Spinal cord (tissue), 10 donors: ENCODE data around the gene SYT7. TPM values are rescaled to one million over a fixed set of nuclear protein-coding genes. Genes with fewer than 3 reads are reported as not detected.

Experiments used
- DNase-seq, 6 donors: peaks; one replicate each; pipeline versions ENCODE4 v3.0.0 to v3.0.0-alpha.2; 2013 to 2015; ENCODE audit warnings: low spot score in 6 of 6, low read depth in 4 of 6
- H3K27ac ChIP-seq: one replicate; pipeline ENCODE4 v1.5.1; 2013; ENCODE audit warnings: low read depth, low read length, control low read depth
- H3K27me3 ChIP-seq: one replicate; pipeline ENCODE4 v1.6.1; 2013; ENCODE audit warnings: low read length; ENCODE audit not compliant: control insufficient read depth, insufficient read depth
- H3K36me3 ChIP-seq: one replicate; pipeline ENCODE4 v1.6.1; 2013; ENCODE audit warnings: low read length; ENCODE audit not compliant: control insufficient read depth, insufficient read depth
- H3K4me1 ChIP-seq: one replicate; pipeline ENCODE4 v1.6.1; 2013; ENCODE audit warnings: low read length; ENCODE audit not compliant: control insufficient read depth, insufficient read depth
- H3K4me3 ChIP-seq: one replicate; pipeline ENCODE4 v1.5.1; 2013; ENCODE audit warnings: low read depth, low read length, control low read depth
- H3K9me3 ChIP-seq: one replicate; pipeline ENCODE4 v1.6.1; 2013; ENCODE audit warnings: low read length; ENCODE audit not compliant: control insufficient read depth, insufficient read depth
- WGBS: methylation state at CpG from one replicate; pipeline ENCODE4 v1.1.5; 2013; ENCODE audit warnings: missing lambda C conversion rate; ENCODE audit not compliant: insufficient coverage; 5-methylcytosine and 5-hydroxymethylcytosine counted together
- polyA plus RNA-seq, 2 donors: library from polyadenylated mRNA; unstranded; fragments of 120-200 nt; gene quantifications; one replicate each; pipeline ENCODE4 v1.2.1, GENCODE V29; 2013; ENCODE audit not compliant: insufficient read length in 2 of 2
- total RNA-seq, 2 donors: library from RNA; depleted of rRNA in 1 of 2; stranded (reverse); fragments of 120-200 nt in 1 of 2; fragments of >200 nt in 1 of 2; gene quantifications; one replicate each; pipeline versions ENCODE4 v1.2.3 to v1.2.4, GENCODE V29; 2013 to 2014
- donor health status: healthy.

Gene SYT7
- total and polyA plus RNA-seq, 4 donors = 9.8 to 57.7 (median 41.3) TPM

DNA sequence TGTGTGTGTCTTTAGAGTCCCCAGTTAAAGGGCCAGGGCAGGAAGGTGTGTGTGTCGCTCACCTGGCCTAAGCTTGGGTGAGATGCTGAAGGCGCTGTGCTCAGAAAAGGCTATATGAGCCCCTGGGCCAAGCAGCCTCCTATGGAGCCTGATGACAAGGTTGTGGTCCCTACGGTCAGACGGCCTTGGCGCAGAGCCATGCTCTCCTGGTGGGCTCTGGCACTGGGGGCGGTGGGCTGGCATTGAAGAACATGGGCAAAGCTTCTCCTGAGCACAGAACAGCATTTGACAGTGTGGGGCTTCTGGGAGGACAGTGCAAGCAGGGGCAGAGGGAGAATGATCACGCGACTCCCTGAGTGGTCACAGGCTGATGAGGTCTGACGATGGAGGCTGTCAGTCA is 83.0 kb downstream of the SYT7 start:
- Histone ChIP-seq H3K4me3 (no peak overlapping the region), H3K27ac (no peak overlapping the region), H3K36me3 (no peaks in the 10 kb centered on the region), H3K27me3 (no peaks in the 10 kb centered on the region), H3K9me3 (no peaks in the 10 kb centered on the region), H3K4me1 (peaks cover 14% of the 10 kb centered on the region)
- DNase-seq = no peak
- 76% methylated on average over 6 of the region's 9 CpGs for WGBS

DNA sequence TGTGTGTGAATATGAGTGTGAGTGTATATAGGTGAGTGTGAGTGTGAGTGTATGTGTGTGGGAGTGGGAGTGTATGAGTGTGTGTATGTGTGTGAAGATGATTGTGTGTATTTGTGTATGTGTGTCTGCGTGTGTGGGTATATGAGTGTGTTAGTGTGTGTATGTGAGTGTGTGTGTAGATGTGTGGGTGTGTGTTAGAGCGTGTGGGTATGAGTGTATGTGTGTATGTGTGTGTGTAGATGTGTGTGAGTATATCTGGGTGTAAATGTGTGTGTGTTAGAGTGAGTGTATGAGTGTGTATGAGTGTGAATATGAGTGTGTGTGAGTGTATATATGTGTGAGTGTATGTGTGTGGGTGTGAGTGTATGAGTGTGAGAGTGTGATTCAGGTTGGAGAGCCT is 83.4 kb downstream of the SYT7 start:
- Histone ChIP-seq H3K36me3 (no peaks in the 10 kb centered on the region), H3K27me3 (no peaks in the 10 kb centered on the region), H3K27ac (no peak overlapping the region), H3K9me3 (no peaks in the 10 kb centered on the region), H3K4me3 (no peak overlapping the region), H3K4me1 (peaks cover 14% of the 10 kb centered on the region)
- DNase-seq = no peak
- WGBS = 96% methylated on average over 2 of the region's 2 CpGs

DNA sequence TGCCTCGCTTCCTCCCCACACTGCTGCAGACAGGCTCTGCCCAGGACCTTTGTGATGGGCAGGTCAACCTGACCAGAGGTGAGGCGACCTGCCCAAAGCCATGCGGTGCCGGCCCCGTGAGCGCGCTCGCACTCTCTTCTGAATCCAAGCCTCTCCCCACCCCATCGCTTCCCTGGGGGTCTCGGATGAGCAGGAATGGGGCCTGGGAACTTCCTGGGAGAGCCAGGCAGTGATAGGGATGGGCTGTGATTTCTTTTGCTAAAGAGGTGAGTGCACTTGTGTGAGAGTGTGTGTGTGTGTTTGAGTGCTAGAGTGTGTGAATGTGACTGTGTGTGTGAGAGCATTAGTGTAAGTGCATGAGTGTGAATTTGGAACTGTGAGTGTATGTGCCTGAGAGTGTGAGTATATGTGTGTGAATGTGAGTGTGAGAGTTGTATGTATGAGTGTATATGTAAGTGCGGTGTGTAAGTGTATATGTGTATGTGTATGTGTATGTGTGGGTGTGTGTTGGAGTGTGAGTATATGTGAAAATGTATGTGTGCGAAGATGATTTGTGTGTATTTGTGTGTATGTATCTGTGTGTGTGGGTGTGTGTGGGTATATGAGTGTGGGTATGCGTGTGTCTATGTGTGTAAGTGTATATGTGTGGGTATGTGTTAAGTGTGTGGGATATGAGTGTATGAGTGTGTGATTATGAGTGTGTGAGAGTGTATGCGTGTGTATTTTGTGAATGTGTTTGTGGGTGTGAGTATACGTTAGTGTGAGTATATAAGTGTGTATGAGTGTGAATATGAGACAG is 84.1 kb downstream of the SYT7 start:
- no peak for DNase-seq
- 92% methylated on average over 11 of the region's 15 CpGs for WGBS
- Histone ChIP-seq H3K36me3 (no peaks in the 10 kb centered on the region), H3K27ac (no peak overlapping the region), H3K4me1 (peaks cover 18% of the 10 kb centered on the region), H3K4me3 (no peak overlapping the region), H3K9me3 (no peaks in the 10 kb centered on the region), H3K27me3 (no peaks in the 10 kb centered on the region)

- 68% methylated on average over 21 of the region's 26 CpGs for WGBS
- H3K27ac ChIP-seq = no peak overlapping the region
- H3K9me3 ChIP-seq = no peaks in the 10 kb centered on the region
- peaks cover 26% of the 10 kb centered on the region for H3K4me1 ChIP-seq
- peak in 2 of 6 donors; percentile 52 to 53 for DNase-seq
- no peaks in the 10 kb centered on the region for H3K27me3 ChIP-seq
- H3K4me3 ChIP-seq = no peak overlapping the region
- peaks cover 2% of the 10 kb centered on the region for H3K36me3 ChIP-seq
Measured at GRCh38 chr11:61495801-61496601, 84.9 kb downstream of the SYT7 start.

DNA sequence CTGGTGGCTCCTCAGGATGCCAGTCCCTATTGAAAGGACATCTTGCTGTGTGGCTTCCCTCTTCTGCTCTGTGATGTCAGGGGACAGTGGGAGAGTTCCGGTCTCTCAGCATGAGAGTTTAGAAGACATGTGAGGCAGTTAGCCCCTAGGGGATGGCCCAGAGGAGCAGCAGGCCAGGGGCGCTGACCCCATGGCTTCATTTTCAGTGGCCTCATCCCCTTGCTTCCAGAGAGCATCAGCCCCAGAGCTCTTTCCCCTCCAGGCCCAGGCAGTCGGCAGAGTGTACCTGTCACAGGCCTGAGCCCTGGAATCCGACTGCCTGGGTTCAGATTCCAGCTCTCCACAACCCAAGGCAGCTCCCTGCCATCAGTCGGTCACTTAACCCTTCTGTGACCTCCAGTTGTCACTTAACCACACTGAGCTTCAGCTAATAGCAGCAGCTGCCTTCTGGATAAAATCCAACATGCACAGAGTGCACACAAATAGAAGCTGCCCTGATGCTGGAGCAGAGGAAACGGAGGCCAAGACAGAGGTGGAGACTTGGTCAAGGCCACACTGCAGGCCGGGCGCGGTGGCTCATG is 86.4 kb downstream of the SYT7 start:
- Histone ChIP-seq H3K27ac (no peak overlapping the region), H3K4me1 (peaks cover 36% of the 10 kb centered on the region)
- WGBS = 52% methylated on average over 5 of the region's 9 CpGs

GRCh38 chr11:61491736-61492395 is 89.0 kb downstream of the SYT7 start:
- no peak overlapping the region for H3K4me3 ChIP-seq
- no peaks in the 10 kb centered on the region for H3K27me3 ChIP-seq
- no peaks in the 10 kb centered on the region for H3K9me3 ChIP-seq
- peaks cover 20% of the 10 kb centered on the region for H3K36me3 ChIP-seq
- DNase-seq = peak in 1 of 6 donors; percentile 56
- peaks cover 45% of the 10 kb centered on the region for H3K4me1 ChIP-seq
- no peak overlapping the region for H3K27ac ChIP-seq
- WGBS = 78% methylated on average over 7 of the region's 12 CpGs

More for the DNA sequence above, 86.4 kb downstream of the SYT7 start:
- H3K36me3 ChIP-seq = peaks cover 13% of the 10 kb centered on the region
- no peaks in the 10 kb centered on the region for H3K27me3 ChIP-seq
- H3K4me3 ChIP-seq = no peak overlapping the region
- H3K9me3 ChIP-seq = no peaks in the 10 kb centered on the region
- no peak for DNase-seq

GRCh38 chr11:61489833-61490721 is 90.8 kb downstream of the SYT7 start:
- peak overlapping the region; percentile 47 for H3K27ac ChIP-seq
- no peak overlapping the region for H3K4me3 ChIP-seq
- WGBS = 62% methylated on average over 9 of the region's 13 CpGs
- H3K4me1 ChIP-seq = peaks cover 48% of the 10 kb centered on the region
- H3K27me3 ChIP-seq = no peaks in the 10 kb centered on the region
- no peaks in the 10 kb centered on the region for H3K9me3 ChIP-seq
- H3K36me3 ChIP-seq = peaks cover 37% of the 10 kb centered on the region
- DNase-seq = peak in 2 of 6 donors; percentile 38 to 57

DNA sequence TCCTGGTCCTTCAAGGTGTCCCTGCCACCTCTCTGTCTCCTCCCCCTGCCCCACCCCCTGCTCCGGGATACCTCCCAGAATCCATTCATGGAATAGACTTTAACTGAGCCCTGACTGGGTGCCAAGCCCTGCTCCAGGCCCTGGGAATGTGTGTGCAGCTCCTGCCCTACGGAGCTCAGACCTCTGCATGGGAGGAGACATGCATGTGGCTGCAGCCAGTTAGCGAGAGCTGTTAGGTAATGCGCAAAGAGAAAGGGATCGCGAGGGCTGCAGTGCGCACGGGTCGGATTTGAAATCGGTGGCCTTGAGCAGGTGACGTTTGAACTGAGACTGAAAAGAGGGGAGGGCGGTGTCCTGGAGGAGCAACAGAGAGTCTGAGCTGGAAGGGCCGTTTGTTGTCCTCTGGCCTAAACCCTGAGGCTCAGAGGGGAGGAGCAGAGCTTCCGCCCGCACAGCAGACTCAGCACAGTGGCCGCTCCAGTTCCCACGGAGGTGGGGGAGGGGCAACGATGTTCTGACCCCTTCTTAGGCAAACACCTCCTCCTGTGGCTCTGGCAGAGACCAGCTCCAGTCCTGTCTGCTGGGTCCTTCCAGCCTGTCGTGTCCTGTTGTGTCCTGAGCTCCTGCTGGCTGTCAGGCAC is 92.1 kb downstream of the SYT7 start:
- Histone ChIP-seq H3K27me3 (no peaks in the 10 kb centered on the region), H3K27ac (no peak overlapping the region), H3K4me1 (peaks cover 43% of the 10 kb centered on the region), H3K36me3 (peaks cover 43% of the 10 kb centered on the region), H3K9me3 (no peaks in the 10 kb centered on the region), H3K4me3 (no peak overlapping the region)
- 14% methylated on average over 19 of the region's 19 CpGs for WGBS
- DNase-seq = peak in 2 of 6 donors; percentile 49 to 86
